ENCODE results near the gene NRTN.
"Not testable (repeated sequence)": the region's sequence is repeated elsewhere in the genome, so short reads cannot be mapped to it uniquely, and the experiment has no call there.

The NRTN gene, protein sequence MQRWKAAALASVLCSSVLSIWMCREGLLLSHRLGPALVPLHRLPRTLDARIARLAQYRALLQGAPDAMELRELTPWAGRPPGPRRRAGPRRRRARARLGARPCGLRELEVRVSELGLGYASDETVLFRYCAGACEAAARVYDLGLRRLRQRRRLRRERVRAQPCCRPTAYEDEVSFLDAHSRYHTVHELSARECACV

GRCh38 chr19:5804516-5805461 is at the start of gene NRTN:
TSS of gene NRTN (plus strand) at chr19:5805067. CDS start at chr19:5824166, 19,099 bp downstream.
- peak; percentile 48 to 61 for DNase-seq

DNA sequence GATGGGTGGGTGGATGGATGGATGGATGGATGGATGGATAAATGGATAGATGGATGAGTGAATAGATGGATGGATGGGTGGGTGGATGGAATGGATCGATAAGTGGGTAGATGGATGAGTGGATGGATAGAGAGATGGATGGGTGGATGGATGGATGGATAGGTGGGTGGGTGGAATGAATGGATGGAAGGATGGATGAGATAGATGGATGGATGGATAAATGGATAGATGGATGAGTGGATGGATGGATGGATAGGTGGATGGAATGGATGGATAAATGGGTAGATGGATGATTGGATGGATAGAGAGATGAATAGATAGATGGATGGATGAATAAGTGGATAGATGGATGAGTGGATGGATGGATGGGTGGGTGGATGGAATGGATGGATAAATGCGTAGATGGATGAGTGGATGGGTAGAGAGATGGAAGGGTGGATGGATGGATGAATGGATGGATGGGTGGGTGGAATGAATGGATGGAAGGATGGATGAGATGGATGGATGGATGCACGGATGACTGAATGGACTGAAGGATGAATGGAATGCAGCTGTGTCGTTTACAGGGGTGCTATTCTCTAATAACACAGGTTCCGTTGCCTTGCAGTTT is 42.2 kb upstream of the NRTN start:
- no peak for DNase-seq

DNA sequence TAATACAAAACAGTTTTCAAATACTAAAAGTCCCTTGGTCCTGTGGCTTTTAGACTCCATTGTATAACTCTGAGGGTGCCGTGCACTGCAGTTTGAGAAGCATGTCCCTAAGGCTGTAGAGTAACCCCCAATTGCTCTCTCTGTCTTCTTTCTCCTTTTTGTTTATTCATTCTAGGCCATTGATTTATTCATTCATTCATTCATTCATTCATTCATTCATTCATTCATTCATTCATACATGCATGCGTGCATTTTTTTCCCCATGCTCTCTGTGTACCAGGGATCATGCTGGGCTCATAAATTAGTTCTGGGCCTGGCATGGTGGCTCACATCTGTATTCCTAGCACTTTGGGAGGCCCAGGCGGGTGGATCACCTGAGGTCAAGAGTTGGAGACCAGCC is 39.6 kb upstream of the NRTN start:
- no peak for DNase-seq

DNA sequence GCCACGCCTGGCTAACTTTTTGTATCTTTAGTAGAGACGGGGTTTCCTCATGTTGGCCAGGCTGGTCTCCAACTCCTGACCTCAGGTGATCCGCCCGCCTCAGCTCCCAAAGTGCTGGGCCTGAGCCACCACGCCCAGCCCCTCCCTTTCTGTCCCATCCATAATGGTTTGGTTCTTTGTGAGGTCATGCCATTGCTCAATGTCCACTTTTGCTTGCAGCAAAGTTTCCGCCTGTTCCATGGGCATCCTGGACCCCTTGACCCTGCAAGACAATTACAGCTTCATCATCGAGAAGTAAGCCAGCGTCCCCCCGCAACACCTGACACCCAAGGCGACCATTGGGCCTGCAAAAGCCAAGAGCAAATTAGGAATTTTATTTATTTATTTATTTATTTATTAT is 36.9 kb upstream of the NRTN start:
- DNase-seq = no peak

DNA sequence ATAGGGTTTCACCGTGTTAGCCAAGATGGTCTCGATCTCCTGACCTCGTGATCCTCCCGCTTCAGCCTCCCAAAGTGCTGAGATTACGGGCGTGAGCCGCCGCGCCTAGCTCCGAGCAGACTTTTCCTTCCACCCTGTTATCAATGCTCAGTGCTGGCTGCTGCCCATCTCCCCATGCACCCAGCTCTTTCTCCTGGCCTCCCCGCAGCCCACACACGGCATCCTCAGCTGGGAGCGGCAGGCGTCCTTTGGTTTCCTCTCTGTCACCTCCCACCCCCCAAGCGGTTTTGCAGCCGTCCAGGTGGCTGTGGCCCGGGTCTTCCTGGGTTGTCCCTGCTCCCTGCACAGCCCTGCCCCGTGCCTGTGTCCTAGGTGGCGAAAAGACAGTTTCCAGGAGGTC is 32.5 kb upstream of the NRTN start:
- no peak for DNase-seq

DNA sequence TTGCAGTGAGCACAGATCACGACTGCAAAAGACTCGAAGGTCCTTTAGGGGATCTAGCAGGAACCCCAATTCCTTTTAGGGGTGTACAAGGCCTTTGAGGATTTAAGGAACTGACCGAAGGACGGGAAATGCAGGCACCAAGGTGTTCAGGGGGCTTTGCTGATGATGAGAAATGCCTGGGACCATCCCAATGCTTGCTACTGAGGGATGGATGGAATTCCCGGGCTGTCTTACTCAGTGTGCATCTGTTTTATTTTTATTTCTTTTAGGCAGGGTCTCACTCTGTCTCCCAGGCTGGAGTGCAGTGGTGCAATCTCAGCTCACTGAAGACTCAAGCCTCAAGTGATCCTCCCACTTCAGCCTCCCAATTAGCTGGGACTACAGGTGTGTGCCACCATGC is 31.6 kb upstream of the NRTN start:
- DNase-seq = no peak

- DNase-seq = no peak
These were observed 29.9 kb upstream of the NRTN start for GRCh38 chr19:5774921-5775320.

DNA sequence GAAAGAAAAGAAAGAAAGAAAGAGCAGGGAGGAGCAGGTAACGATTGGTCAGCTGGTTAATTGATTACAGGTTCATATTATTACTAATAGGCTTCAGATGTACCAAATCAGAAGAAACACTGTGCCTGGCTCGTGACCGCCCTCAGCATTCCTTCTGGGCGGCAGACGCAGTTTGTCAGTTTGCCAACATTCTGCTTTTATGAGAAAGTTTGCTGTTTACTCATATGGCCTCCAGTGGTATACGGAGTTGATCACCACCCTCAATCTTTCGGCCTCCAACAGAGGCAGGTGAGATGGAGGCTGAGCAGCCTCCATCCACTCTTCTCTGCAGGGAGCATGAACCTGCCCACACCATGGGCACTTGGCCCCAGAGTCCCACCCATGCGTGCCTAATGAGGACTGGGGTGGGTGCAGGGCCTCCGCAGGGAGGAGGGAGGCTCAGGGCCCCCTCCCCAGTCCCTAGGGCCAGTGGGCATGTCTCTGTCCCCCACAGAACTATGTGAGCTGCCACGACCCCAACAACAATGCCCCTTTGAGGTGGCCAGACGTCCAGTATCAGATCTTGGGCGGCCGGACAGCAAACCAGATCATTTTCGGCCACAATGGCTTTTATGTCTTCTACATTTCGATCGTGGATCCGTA is 29.1 kb upstream of the NRTN start:
- no peak for DNase-seq

DNA sequence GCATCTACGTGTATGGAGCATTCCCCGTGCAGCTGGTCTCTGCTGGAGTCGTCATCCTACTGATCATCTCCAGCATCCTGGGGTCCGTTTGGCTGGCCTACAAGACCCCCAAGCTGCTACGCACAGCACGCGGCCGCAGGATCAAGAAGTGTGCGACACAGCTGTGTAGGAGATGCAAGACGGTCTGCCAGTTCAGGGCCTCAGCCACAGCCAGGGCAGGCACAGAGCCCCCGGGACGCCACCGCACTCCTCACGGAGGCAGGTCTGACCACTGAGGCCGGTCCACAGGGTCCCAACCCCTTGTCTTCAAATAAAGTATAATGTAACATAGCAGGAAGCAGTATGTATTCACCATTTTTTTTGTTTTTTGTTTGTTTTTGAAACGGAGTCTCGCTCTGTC is 26.5 kb upstream of the NRTN start:
- no peak for DNase-seq

- DNase-seq = not testable (repeated sequence)
These were observed 24.0 kb upstream of the NRTN start for GRCh38 chr19:5780916-5781315.

GRCh38 chr19:5782322-5782721 is 22.5 kb upstream of the NRTN start:
- no peak for DNase-seq

- no peak for DNase-seq
These were observed 21.6 kb upstream of the NRTN start for GRCh38 chr19:5782945-5783919.

- no peak for DNase-seq
These were observed 20.2 kb upstream of the NRTN start, which contains the start of gene PRR22 for GRCh38 chr19:5784581-5785147. TSS of gene PRR22 (minus strand) at chr19:5784746. CDS start at chr19:5784660, 86 bp downstream.

GRCh38 chr19:5785423-5785822 is 19.4 kb upstream of the NRTN start:
- no peak for DNase-seq

DNA sequence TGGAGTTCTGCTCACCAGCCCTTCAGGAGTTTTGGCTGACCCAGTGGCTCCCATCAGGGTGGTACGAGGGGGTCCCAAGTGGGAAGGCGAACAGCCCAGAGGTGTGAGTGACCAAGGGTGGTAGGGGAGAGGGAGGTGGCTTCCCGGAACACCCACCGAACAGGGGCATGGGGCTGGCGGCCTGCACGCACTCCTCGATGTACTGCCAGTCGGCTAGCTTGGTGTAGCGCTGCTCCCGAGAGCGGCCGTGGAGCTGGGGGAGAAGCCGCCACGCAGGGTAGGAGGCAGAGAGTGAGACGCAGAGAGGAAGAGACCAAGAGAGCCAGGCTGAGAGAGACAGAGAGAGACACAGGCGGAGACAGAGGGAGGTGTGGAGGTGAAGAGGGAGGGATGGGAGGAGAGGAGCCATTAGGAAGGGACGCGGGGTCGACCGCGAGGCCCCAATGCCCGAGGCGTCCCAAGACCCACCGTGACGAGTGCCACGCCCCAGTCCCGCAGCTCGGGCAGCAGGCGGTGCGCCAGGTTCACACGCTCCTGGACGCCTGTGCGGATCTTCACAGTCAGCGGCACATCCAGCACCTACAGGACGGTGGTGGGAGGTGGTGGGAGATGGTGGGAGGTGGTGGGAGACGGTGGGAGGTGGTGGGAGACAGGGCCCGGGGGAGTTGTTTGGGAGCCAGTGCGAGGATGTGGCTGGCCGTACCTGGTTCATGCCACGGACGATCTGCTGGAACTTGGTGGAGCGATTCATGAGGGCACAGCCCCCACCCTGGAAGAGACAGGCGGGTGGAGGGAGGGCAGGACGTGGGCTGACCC is 18.1 kb upstream of the NRTN start:
- no peak for DNase-seq

GRCh38 chr19:5787409-5788182 is 17.3 kb upstream of the NRTN start:
- DNase-seq = no peak

- no peak for DNase-seq
These were observed 16.4 kb upstream of the NRTN start for GRCh38 chr19:5788422-5788821.

DNA sequence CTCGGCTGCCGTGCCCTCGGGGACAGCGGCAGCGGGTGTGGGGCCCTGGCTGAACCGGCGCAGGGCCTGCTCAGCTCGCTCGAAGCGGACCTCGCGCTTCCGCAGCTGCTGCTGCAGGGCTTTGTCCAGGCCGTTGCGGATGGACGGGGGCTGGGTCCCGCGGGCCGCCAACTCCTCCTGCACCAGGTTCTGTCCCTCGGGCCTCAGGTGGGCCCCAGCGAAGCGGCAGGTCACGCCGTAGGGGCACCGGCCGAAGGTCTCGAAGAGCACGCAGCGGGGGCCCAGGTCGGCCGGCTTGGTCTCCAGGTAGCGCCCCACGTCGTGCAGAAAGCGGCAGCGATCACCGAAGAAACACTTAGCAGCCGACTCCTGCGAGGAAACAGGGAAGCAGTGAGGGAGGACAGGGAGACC is 15.5 kb upstream of the NRTN start:
- DNase-seq = no peak

DNA sequence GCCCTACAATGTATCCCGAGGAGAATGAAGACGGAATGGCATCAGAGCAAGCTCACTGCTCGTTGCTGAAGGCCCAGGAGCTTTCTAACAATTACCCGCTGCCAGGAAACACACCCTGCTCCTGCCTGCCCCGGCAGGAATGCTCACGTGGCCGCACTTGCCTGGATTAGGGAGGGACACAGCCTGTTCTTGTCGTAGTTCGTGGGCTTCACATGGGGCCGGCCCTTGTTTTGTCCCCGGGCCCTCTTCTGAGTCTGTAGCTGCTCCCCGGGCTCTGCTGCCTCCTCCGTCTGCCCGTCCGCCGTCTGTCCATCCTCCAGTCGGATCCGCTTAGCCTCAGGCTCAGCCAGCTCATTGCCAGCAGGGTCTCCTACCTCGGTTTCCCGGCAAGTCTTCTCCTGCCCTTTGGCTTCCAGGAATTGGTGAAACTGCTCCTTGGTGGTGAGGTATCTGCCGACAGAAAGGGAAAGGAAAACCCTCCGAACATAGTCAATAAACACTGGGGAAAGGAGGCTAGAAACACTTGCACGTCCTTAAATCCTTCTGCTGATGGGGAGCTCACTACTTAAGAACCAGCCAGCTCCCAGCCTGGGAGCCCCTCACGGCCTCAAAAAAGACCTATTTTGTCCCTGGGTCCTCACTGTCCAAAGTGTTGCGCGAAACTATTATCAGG is 14.8 kb upstream of the NRTN start:
- DNase-seq = no peak
